Tongue (tissue), 2 donors: ENCODE measurements around the gene CORO2A. TPM values are rescaled to one million over a fixed set of nuclear protein-coding genes. Genes with fewer than 3 reads are reported as not detected.
A peak's percentile ranks its signal among the peaks of the same experiment; 100 is the strongest.

Source experiments
- DNase-seq: peaks from one replicate; pipeline ENCODE4 v3.0.0-alpha.2; 2015
- total RNA-seq: library from RNA; depleted of rRNA; stranded (reverse); fragments of >200 nt; gene quantifications from one replicate; pipeline ENCODE4 v1.2.3, GENCODE V29; 2014

The CORO2A gene
- total RNA-seq, 1 donor from 2014 or later, result 2.9 TPM

DNA sequence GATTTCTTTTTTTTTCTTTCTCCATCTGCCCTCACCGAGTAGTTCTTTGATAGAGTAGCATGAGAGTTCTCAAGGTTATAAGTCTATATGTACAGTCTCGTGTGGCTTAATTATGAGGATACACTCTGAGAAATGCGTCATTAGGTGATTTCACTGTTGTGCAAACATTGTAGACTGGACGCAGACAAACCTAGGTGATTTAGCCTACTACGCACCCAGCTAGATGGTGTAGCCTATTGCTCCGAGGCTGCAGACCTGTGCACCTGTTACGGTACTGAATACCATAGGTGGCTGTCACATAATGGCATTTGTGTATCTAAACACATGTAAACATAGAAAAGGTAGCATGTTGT, 26.9 kb upstream of the CORO2A start:
- DNase-seq, result no peak

- peak; percentile 45 for DNase-seq
Observed at GRCh38 chr9:98218562-98219363, 26.3 kb upstream of the CORO2A start.

DNA sequence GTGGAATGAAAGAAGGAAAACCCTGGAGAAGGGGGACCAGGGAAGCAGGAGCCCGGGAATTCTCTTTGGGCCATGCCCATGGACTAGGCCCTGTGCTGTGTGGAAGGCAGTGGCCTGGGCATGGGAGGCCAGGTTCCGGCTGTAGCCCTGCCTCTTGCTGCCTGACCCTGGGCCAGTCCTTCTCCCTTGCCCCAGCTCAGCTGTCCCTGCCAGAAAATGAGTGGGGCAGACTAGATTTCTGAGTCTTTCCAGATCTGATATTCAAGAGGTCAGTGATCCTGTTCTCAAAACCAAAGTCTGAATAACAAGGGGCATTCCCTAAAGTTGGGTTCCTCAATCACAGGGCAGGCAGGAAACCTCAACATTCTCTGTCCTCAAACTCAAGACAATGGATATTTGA, 24.8 kb upstream of the CORO2A start:
- no peak for DNase-seq

DNA sequence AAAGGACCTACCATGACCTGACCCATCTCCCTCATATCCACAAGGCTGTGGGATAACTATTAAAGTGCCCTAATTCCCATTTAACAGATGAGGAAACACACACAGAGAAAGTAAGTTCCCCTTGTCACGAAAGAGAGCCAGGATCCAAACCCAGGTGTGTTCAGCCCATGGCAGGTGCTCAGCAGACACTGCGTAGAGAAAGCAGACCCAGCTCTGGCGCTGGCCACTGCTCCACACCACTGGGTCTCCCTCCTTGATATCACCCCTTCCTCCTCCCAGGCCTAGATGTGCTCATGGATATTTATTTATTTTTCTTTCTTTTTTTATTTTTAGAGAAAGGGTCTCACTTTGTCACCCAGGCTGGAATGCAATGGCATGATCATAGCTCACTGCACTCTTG, 24.0 kb upstream of the CORO2A start:
- no peak for DNase-seq

DNA sequence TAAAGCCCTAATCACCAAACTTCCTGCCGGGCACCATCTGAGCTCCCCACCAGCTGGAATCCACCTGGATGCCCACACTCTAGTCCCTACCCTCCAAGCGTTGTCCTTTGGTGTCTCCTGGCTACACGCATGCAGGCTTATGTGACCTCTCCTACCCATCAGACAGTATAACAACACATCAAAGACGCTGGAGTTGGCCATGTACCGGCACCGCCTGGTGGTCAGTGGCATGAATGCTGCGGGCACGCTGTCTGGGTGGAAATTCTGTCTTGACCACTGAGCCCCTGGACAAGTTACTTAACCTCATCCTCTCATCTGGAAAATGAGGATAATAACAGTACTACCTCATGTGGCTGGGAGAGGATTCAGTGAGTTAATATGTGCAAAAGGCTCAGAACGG, 23.4 kb upstream of the CORO2A start:
- no peak for DNase-seq

DNA sequence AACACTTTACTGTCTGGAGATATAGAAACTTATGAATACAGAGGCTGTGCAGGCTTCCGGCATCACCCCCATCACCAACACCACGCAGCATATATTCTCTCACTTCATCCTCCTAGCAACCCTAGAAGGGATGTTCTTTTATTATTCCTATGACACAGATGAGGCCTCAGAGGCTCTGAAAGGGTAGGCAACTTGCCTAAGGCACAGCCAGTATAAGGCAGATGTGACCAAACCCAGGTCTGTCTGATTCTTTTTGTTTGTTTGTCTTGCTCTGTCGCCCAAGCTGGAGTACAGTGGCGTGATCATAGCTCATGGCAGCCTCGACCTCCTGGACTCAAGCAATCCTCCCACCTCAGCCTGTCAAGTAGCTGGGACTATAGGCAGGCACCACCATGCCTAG, 22.8 kb upstream of the CORO2A start:
- DNase-seq, result no peak

DNA sequence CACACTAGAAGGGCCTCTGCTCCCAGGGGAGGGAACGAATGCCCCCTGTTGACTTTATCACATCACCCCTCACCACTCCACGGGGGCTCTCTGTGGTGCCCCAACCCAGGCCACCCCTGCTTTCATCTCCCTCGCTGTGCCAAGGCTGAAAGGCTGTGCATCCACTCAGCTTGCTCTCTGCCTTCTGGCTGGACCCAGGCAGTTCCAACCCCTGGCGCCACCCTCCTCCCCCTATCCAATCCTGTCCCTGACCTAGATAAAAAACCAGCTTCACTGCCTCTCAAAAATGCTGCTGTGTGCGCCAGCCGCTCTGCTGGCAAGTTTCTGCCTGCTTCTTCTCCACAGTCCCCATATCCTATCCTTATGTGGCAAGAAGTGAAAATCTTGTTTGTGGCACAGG, 22.4 kb upstream of the CORO2A start:
- no peak for DNase-seq

GRCh38 chr9:98211260-98211659, 18.8 kb upstream of the CORO2A start:
- no peak for DNase-seq

- no peak for DNase-seq
Observed at GRCh38 chr9:98210435-98210834, 18.0 kb upstream of the CORO2A start.

DNA sequence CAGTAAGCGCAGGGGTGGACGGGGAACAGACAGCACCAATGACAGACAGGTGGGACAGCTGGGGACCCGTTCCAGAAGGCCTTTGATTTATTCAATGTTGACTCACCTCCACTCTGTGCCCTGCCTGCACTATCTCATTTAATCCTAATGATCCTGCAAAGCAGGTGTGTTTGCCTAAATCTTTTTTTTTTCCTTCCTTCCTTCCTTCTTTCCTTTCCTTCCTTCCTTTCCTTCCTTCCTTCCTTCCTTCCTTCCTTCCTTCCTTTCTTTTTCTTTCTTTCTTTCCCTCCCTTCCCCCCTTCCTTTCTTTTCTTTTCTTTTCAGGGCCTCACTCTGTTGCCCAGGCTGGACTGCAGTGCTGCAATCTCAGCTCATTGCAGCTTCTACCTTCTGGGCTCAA, 17.1 kb upstream of the CORO2A start:
- DNase-seq, result no peak

DNA sequence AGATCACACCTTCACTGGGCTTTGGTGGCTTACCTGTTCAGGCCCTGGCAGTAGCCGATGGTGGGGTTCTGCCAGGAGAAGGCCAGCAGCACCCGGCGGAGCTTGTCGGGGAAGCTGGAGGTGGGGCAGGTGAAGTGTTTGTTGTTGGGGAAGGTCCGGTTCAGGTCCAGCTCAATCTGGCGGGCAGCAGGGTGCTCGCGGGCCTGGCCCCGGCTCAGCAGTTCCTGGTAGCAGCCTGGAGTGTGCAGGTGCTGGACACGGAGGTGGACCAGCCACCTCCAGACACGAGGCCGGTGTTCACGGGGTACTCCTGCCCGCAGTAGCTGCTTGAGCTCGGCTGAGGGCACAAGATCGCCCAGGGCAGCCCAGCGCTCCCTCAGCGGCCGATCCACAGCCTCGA, 16.2 kb upstream of the CORO2A start:
- DNase-seq, result no peak

DNA sequence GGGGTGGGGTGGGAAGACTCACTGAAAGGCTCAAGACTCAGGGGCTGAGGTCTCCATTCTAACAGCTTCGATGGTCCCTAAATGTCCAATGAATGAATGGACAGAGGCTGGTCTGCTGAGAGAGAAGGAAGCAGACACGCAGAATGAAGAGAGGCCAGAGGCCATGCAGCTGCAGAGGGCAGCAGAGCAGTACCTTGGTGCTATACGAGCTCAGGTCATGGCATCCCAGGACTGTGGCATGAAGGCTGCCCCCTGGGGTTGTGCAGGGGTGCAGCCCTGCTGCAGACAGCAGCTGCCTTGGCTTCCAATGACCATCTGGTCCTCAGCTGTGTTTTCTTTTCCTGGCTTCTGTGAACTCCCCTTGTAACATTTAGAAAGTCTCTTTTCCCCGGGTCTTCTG, 15.2 kb upstream of the CORO2A start:
- DNase-seq, result no peak

- DNase-seq, result no peak
Observed at GRCh38 chr9:98206754-98207153, 14.3 kb upstream of the CORO2A start.

GRCh38 chr9:98204692-98205091, 12.3 kb upstream of the CORO2A start:
- DNase-seq, result no peak

DNA sequence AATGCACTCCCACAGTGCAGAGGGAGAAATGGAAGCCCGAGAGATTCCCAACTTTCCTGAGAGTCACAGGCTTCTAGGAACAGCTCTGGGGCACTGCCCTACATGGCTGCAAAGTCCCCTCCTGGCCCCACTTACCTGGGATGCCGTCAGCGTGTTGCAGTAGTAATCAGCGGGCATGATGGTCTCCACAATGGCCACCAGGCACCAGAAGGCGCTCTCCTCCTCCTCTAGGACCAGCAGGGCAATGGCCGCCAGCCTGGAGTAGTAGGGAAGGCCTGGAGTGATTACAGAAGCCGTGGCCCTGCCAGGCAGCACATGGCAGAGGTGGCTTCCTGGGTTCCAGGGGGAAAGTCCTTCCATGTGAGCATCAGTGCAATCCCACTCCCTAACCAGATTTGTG, 10.7 kb upstream of the CORO2A start:
- no peak for DNase-seq

DNA sequence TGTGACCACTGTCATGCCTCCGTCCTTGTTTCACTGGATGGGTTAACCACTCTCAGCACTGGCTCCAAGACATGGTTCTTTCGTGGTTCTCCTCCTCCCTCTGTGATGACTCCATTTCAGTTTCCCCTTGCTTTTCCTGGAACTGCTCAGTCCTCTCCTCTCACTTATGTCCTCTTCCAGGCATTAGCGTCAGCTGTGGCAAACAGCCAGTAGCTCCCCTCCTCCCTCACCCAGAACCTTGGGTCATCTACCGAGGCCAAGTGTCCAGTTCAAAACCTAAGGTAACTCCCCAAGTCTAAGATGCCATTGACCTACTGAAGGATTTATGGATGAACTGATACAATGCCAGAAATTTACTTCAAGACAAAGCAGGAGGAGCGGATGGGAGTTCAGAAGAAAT, 9.8 kb upstream of the CORO2A start:
- DNase-seq, result no peak

DNA sequence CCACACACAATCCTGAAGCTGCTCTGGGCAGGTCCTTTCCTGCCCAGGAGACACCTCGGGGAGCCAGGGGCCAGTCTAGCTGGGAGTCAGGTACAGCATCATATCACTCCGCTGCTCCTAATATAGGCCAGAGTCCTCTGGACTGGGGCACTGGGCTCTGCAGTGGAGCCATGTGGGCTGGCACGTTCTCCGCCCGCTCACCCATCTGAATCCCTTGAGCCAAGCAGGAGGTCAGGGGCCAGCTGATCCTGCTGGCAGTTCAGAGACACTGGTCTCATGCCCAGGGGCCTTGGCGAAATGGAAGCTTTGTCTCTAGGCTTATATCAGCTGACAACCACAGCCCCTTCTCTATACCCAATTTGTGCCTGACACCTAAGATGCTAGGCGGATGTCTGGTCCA, 9.3 kb upstream of the CORO2A start:
- DNase-seq, result no peak

GRCh38 chr9:98201102-98201501, 8.7 kb upstream of the CORO2A start:
- no peak for DNase-seq

DNA sequence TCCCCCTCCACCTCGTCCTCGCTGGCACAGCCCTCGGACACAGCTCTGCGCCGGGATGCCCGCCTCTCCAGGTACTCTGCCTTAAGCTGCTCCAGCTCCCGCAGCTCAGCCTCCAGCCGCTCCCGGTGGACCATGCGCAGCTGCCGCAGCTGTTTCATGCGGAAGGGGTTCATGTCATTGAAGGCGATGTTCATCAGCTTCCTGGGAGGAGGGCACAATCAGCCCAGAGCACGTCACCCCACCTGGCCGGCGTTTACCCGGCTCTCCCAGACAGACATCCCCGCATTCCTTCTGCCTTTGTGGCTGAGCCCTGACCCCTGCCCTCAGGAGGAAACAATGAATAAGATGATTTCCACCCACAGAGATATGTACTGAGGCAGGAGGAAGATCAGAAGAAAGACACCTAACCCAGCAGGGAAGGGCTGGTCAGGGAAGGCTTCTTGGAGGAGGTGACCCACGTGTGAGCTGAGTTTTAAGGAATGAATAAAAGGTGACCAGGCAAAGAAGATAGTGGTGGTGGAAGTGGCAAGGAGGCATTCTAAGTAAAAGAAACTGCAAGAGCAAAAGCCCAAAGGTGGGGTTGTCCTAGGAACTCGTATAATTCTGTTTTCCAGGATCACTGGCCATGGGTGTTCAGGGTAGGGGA, 7.1 kb upstream of the CORO2A start:
- no peak for DNase-seq

DNA sequence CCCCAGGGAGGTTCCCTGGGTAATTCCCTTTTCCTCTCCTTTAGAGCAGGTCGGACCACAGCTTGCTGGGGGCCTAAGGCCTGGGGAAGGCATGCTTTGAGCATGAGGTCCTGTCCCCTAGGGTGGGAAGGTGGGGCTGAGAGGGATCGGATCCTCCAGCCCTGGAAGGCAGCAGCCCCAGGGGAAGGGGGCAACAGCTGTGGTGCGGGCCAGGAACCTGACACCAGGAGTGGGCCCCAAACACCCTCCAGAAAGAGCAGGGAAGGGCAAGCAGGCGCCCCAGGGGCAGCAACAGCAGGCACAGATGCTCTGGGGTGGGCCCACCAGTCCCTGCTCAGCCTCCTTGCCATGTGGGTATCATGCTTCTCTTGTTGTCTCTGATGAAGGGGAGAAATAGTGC, 3.2 kb upstream of the CORO2A start:
- DNase-seq, result no peak

DNA sequence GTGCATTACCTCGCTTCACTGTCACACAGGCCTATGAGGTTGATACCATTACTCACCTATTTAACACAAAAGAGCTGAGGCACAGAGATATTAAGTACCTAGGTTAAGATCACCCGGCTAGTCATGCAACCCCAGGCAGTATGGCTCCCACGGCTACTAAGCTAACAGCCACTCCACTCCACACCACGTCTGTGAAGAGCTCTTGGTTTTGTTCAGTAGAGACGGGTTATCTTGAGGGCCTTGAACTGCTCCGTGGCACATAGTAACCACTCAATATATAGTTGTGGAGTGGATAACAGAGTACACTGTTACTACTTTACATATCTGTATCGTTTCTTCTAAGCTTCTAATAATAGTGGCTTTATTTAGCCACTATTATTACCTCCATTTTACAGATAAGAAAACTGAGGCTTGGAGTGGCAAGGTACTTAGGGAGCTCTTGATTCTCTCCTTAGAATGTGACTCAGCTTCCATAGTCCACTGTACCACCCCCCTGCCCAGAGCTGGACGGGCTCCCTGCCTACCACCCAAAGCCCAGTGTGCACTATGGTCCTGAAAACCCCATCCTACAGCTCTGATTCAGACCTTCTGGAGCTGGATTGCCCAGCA, 1.0 kb upstream of the CORO2A start:
- no peak for DNase-seq

DNA sequence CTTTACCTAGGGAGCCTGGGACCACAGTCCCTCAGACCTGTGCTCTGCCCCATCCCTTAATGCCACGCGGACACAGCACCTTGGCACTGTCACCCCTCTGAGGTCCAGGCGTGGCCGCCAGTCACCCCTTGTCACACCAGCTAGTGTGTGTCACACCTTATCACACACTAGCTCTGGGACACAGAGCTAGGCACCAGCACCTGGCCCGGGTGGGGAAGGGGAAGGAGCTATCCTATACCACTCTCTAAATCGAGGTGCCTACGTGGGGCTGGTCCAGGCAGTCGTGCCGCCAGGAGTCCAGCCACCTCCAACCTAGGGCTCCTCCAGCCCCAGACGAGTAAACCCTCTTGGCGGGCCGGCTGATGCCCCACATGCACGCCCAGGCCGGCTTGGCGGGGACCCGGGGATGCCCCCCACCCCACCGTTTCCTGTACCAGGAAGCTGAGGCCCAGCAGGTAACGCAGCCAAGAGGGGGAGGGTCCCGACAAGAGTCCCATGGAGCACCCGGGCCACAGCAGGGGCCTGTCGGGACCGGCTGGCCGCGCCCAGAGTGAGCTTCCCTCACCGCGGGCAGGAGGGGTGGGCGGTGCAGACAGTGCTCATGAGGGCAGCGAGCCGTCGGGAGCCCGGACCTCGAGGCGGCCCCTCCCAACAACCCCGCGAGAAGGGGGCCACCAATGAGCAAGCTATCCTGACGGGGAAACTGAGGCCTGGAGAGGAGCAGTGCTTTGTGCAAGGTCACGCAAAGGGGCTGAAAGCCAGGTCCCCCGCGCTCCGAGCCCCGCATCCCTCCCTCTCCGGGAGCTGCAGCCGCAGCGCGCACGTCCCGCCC, 550 bp downstream of the CORO2A start:
- no peak for DNase-seq

GRCh38 chr9:98191181-98191608, 1.2 kb downstream of the CORO2A start:
- DNase-seq, result no peak
